Measurements from ENCODE around the gene ACAD8. TPM values are rescaled to one million over a fixed set of nuclear protein-coding genes. Genes with fewer than 3 reads are reported as not detected.

ACAD8 gene
- total and polyA plus RNA-seq, 2 of the 4 experiments (the other 2 are of a cell fraction): 11.1 to 21.2 TPM

GRCh38 chr11:134270250-134270714 is 16.9 kb downstream of the ACAD8 start:
- Histone ChIP-seq H2AK9ac (replicated peaks; ENCODE audit: low read depth, low read length, poor library complexity) (no peak overlapping the region), H2AK5ac (ENCODE audit: low read depth, low read length) (no peak overlapping the region), H4K5ac (ENCODE audit: low read depth, low read length) (no peak overlapping the region), H4K8ac (ENCODE audit: low read depth in 2 of 2, low read length in 2 of 2) (no peak overlapping the region), H4K91ac (ENCODE audit: insufficient read depth, low read depth, low read length) (no peak overlapping the region), H3K36me3 (ENCODE audit: control insufficient read depth, insufficient read depth, low read length) (no peaks in the 10 kb centered on the region), H3K4ac (ENCODE audit: low read depth, low read length) (no peak overlapping the region), H3K27me3 (ENCODE audit: control insufficient read depth, insufficient read depth, low read length) (peaks cover 35% of the 10 kb centered on the region), H2BK120ac (ENCODE audit: low read depth, low read length) (no peak overlapping the region), H2BK5ac (ENCODE audit: low read depth, low read length, poor library complexity, severe bottlenecking) (no peak overlapping the region), H3K4me1 (ENCODE audit: control insufficient read depth, insufficient read depth, low read length) (peaks cover 4% of the 10 kb centered on the region), H3K14ac (replicated peaks; ENCODE audit: low read depth, low read length) (no peak overlapping the region), H3K18ac (ENCODE audit: low read depth, low read length) (no peak overlapping the region), H2BK15ac (ENCODE audit: low read depth, low read length) (no peak overlapping the region), H3K9me3 (ENCODE audit: control insufficient read depth, insufficient read depth, low read length) (no peaks in the 10 kb centered on the region), H3K4me2 (ENCODE audit: low read depth, low read length) (no peak overlapping the region), H3K27ac (ENCODE audit: insufficient read depth, low read length) (no peak overlapping the region), H3K9me1 (ENCODE audit: insufficient read depth, low read length) (no peaks in the 10 kb centered on the region), H4K20me1 (ENCODE audit: insufficient read depth, low read length) (no peaks in the 10 kb centered on the region; the same call in 1 of the 2 replicates), H2BK20ac (ENCODE audit: low read depth, low read length) (no peak overlapping the region), H3K79me1 (ENCODE audit: low read depth in 1 of 2, low read length in 2 of 2) (no peaks in the 10 kb centered on the region), H3K56ac (ENCODE audit: extremely low read depth, insufficient read depth, low read length) (no peak overlapping the region), H3K23ac (ENCODE audit: low read depth, low read length) (no peak overlapping the region), H3K9ac (ENCODE audit: low read depth, low read length) (no peak overlapping the region), H2AFZ (replicated peaks; ENCODE audit: low read length, poor library complexity) (no peak overlapping the region), H3K4me3 (ENCODE audit: insufficient read depth, low read depth, low read length) (no peak overlapping the region)
- ATAC-seq (ENCODE audit: low read depth): no peak
- BruUV-seq (replicated peaks): no TSS peak
- WGBS, 2 experiments (ENCODE audit: extremely low coverage in 2 of 2, insufficient read length in 1 of 2): no CpG with 5 or more reads among the region's 5 CpGs
- ChIA-PET POLR2A (ENCODE audit: unreplicated experiment) (no interaction called here), CTCF (no interaction called here)
- intact Hi-C loops (cut with micrococcal nuclease) (no loop called here), dilution Hi-C loops (cut with HindIII; ENCODE audit: low sequenced_read_pairs, unreplicated experiment) (no loop called here), in situ Hi-C loops (cut with MboI; ENCODE audit: low sequenced_read_pairs) (no loop called here)
- TF ChIP-seq BHLHE40 (IDR thresholded peaks at IDR 0.05; ENCODE audit: low read depth, low read length) (no peak), RFX5 (IDR thresholded peaks at IDR 0.05; ENCODE audit: low read depth, low read length) (no peak), CTCF (conservative IDR thresholded peaks at IDR 0.05; ENCODE audit: low read depth, low read length) (no peak), MAFK (IDR thresholded peaks at IDR 0.05; ENCODE audit: low read depth, low read length) (no peak), MXI1 (IDR thresholded peaks at IDR 0.05; ENCODE audit: borderline replicate concordance, low read depth, low read length) (no peak), POLR2A (IDR thresholded peaks at IDR 0.05; ENCODE audit: low read depth, low read length) (no peak), SMC3 (IDR thresholded peaks at IDR 0.05; ENCODE audit: low read depth, low read length) (no peak), FOS (IDR thresholded peaks at IDR 0.05; ENCODE audit: low read depth, low read length) (no peak), MAZ (IDR thresholded peaks at IDR 0.05; ENCODE audit: borderline replicate concordance, low read depth, low read length) (no peak), USF2 (IDR thresholded peaks at IDR 0.05; ENCODE audit: low read depth, low read length) (no peak), CEBPB (IDR thresholded peaks at IDR 0.05; ENCODE audit: low read depth, low read length) (no peak), CHD1 (IDR thresholded peaks at IDR 0.05; ENCODE audit: low read depth, low read length) (no peak), NFE2L2 (IDR thresholded peaks at IDR 0.05; ENCODE audit: low read depth, low read length) (no peak), RAD21 (IDR thresholded peaks at IDR 0.05; ENCODE audit: low read length) (no peak), RCOR1 (IDR thresholded peaks at IDR 0.05; ENCODE audit: insufficient replicate concordance, low read length) (no peak)
- TF ChIP-seq, protein P1, sequence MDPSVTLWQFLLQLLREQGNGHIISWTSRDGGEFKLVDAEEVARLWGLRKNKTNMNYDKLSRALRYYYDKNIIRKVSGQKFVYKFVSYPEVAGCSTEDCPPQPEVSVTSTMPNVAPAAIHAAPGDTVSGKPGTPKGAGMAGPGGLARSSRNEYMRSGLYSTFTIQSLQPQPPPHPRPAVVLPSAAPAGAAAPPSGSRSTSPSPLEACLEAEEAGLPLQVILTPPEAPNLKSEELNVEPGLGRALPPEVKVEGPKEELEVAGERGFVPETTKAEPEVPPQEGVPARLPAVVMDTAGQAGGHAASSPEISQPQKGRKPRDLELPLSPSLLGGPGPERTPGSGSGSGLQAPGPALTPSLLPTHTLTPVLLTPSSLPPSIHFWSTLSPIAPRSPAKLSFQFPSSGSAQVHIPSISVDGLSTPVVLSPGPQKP (IDR thresholded peaks at IDR 0.05; ENCODE audit: borderline replicate concordance, low read depth, low read length): no peak
- DNase-seq: no peak

Data from IMR-90 (cell line).